ENCODE results near the gene VWA5B2. TPM values are rescaled to one million over a fixed set of nuclear protein-coding genes. Genes with fewer than 3 reads are reported as not detected.

The VWA5B2 gene
- total RNA-seq, 1 experiment from 2014 or later: 10.6 TPM

DNA sequence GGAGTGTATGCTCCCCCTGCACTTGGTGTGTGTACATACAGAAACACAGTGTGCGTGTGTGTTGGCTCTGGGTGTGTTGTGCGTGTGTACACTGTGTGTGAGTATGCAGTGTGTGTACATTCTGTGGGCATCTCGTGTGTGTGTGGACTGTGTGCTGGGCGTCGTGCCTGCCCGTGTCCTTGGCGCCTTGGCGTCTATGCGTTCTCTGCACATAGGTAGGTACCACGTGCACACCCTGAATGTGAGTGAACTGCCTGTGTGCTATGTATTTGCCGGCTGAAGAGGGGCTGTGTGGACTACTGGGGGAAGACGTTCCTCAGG, 46.0 kb downstream of the VWA5B2 start:
- BruUV-seq (replicated peaks): no TSS peak
- H3K4me1 ChIP-seq (ENCODE audit: control insufficient read depth in 1 of 2, insufficient read depth in 2 of 2, low read length in 2 of 2): no peaks in the 10 kb centered on the region
- H3K27ac ChIP-seq (ENCODE audit: low read depth, low read length): no peak overlapping the region
- H3K4me3 ChIP-seq (replicated peaks in 1 of 2; ENCODE audit: low read depth in 1 of 2, low read length in 2 of 2): no peak overlapping the region
- H3K27me3 ChIP-seq (ENCODE audit: insufficient read depth, low read length): no peaks in the 10 kb centered on the region
- ChIA-PET RAD21 (ENCODE audit: low non-redundant PET in 1 of 2, low total read pairs in 2 of 2, uncharacterized antibody in 2 of 2, unreplicated experiment in 2 of 2) (no interaction called here), CTCF (no interaction called here), POLR2A (no interaction called here)
- intact Hi-C loops (cut with micrococcal nuclease): no loop called here
- TF ChIP-seq JUND (IDR thresholded peaks at IDR 0.05) (no peak), ELF1 (IDR thresholded peaks at IDR 0.05; ENCODE audit: borderline replicate concordance, low read depth) (no peak), FOSL1 (IDR thresholded peaks at IDR 0.05; ENCODE audit: low read depth) (no peak), POLR2AphosphoS5 (IDR thresholded peaks at IDR 0.05; ENCODE audit: low read depth, low read length) (no peak), CEBPB (IDR thresholded peaks at IDR 0.05; ENCODE audit: low read depth) (no peak), SIN3A (IDR thresholded peaks at IDR 0.05; ENCODE audit: low read depth) (no peak), EZH2phosphoT487 (IDR thresholded peaks at IDR 0.05; ENCODE audit: borderline replicate concordance) (no peak)
- TF ChIP-seq, protein P1, sequence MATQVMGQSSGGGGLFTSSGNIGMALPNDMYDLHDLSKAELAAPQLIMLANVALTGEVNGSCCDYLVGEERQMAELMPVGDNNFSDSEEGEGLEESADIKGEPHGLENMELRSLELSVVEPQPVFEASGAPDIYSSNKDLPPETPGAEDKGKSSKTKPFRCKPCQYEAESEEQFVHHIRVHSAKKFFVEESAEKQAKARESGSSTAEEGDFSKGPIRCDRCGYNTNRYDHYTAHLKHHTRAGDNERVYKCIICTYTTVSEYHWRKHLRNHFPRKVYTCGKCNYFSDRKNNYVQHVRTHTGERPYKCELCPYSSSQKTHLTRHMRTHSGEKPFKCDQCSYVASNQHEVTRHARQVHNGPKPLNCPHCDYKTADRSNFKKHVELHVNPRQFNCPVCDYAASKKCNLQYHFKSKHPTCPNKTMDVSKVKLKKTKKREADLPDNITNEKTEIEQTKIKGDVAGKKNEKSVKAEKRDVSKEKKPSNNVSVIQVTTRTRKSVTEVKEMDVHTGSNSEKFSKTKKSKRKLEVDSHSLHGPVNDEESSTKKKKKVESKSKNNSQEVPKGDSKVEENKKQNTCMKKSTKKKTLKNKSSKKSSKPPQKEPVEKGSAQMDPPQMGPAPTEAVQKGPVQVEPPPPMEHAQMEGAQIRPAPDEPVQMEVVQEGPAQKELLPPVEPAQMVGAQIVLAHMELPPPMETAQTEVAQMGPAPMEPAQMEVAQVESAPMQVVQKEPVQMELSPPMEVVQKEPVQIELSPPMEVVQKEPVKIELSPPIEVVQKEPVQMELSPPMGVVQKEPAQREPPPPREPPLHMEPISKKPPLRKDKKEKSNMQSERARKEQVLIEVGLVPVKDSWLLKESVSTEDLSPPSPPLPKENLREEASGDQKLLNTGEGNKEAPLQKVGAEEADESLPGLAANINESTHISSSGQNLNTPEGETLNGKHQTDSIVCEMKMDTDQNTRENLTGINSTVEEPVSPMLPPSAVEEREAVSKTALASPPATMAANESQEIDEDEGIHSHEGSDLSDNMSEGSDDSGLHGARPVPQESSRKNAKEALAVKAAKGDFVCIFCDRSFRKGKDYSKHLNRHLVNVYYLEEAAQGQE (IDR thresholded peaks at IDR 0.05; ENCODE audit: low read depth): no peak
- TF ChIP-seq, protein P2, sequence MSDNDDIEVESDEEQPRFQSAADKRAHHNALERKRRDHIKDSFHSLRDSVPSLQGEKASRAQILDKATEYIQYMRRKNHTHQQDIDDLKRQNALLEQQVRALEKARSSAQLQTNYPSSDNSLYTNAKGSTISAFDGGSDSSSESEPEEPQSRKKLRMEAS (IDR thresholded peaks at IDR 0.05): no peak
- TF ChIP-seq, protein P3, sequence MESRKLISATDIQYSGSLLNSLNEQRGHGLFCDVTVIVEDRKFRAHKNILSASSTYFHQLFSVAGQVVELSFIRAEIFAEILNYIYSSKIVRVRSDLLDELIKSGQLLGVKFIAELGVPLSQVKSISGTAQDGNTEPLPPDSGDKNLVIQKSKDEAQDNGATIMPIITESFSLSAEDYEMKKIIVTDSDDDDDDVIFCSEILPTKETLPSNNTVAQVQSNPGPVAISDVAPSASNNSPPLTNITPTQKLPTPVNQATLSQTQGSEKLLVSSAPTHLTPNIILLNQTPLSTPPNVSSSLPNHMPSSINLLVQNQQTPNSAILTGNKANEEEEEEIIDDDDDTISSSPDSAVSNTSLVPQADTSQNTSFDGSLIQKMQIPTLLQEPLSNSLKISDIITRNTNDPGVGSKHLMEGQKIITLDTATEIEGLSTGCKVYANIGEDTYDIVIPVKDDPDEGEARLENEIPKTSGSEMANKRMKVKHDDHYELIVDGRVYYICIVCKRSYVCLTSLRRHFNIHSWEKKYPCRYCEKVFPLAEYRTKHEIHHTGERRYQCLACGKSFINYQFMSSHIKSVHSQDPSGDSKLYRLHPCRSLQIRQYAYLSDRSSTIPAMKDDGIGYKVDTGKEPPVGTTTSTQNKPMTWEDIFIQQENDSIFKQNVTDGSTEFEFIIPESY (IDR thresholded peaks at IDR 0.05; ENCODE audit: extremely low read depth, insufficient replicate concordance, low read length): no peak
- H3K36me3 ChIP-seq (ENCODE audit: control insufficient read depth in 1 of 2, insufficient read depth in 2 of 2, low read length in 2 of 2): no peaks in the 10 kb centered on the region
- no peak overlapping the region for H2AFZ ChIP-seq (ENCODE audit: low read depth, low read length, poor library complexity, severe bottlenecking)
- no peak overlapping the region for H3K4me2 ChIP-seq (ENCODE audit: low read length)
- no peak for ATAC-seq
- H3K79me2 ChIP-seq (ENCODE audit: insufficient read depth, low read length): no peaks in the 10 kb centered on the region
- H3K9me2 ChIP-seq (ENCODE audit: insufficient read depth): no peaks in the 10 kb centered on the region
- DNase-seq (ENCODE audit: low read depth, low spot score): no peak
- H3K9ac ChIP-seq (ENCODE audit: low read length): no peak overlapping the region
- no peaks in the 10 kb centered on the region for H4K20me1 ChIP-seq (ENCODE audit: insufficient read depth)
- H3K9me3 ChIP-seq (ENCODE audit: control insufficient read depth in 1 of 2, insufficient read depth in 1 of 2, low read depth in 1 of 2, low read length in 2 of 2): no peaks in the 10 kb centered on the region
